ENCODE measurements around the gene ZSCAN20.

- no peak for TF ChIP-seq CTCF (conservative IDR thresholded peaks at IDR 0.05; ENCODE audit: low read length)
- no peak for TF ChIP-seq EZH2phosphoT487 (IDR thresholded peaks at IDR 0.05; ENCODE audit: borderline replicate concordance)
Observed at GRCh38 chr1:33527934-33528333, 55.5 kb downstream of the ZSCAN20 start.

Measured in Loucy (cell line).